ENCODE data around the gene REPS2.

DNA sequence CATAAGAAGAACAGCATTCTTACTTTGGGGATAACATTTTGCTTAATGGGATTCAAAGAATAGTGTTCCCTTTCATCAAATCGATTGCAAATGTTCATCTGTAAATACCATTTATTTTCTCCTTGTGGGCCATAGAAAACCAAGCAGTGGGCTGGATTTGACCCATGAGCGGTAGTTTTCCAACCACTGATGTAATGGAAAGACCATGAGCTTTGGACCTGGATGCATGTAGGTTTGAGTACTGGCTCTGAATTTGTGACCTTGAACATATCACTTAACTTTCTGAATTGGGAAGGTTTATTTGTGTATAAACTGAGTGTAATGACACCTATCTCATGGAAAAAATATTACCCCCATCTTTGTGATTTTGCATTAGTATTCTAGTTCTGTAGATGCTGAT, 54.3 kb downstream of the REPS2 start:
- TF ChIP-seq, protein P1, sequence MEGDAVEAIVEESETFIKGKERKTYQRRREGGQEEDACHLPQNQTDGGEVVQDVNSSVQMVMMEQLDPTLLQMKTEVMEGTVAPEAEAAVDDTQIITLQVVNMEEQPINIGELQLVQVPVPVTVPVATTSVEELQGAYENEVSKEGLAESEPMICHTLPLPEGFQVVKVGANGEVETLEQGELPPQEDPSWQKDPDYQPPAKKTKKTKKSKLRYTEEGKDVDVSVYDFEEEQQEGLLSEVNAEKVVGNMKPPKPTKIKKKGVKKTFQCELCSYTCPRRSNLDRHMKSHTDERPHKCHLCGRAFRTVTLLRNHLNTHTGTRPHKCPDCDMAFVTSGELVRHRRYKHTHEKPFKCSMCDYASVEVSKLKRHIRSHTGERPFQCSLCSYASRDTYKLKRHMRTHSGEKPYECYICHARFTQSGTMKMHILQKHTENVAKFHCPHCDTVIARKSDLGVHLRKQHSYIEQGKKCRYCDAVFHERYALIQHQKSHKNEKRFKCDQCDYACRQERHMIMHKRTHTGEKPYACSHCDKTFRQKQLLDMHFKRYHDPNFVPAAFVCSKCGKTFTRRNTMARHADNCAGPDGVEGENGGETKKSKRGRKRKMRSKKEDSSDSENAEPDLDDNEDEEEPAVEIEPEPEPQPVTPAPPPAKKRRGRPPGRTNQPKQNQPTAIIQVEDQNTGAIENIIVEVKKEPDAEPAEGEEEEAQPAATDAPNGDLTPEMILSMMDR (IDR thresholded peaks at IDR 0.05), result no peak
- TF ChIP-seq POLR2A (IDR thresholded peaks at IDR 0.05), result no peak

Measured in body of pancreas (tissue), 4 donors.